SK-N-SH (cell line): ENCODE measurements around the gene HYLS1. TPM values are rescaled to one million over a fixed set of nuclear protein-coding genes. Genes with fewer than 3 reads are reported as not detected.

ENCODE experiments used
- CTCF ChIA-PET: fragments of 300-600, 350-600 bp; formaldehyde crosslinking; extraction: SDS; loops from one replicate; lab custom pipeline; 2021; lab: Yijun Ruan, JAX
- POLR2A ChIA-PET: fragments of 350-600 bp; sonication (Branson Sonifier 250); formaldehyde crosslinking; extraction: SDS; loops from one replicate; lab custom pipeline; 2020; ENCODE audit warnings: antibody characterized with exemption, inconsistent platforms; lab: Yijun Ruan, JAX
- DNase-seq: peaks from one replicate; pipeline ENCODE4 v3.0.0; 2012
- H2AFZ ChIP-seq: fragments of 200-600 bp; sonication (generic); 2 replicates; pipeline ENCODE4 v1.8.1; 2016; ENCODE audit warnings: antibody characterized with exemption, mild to moderate bottlenecking, low read depth
- H3F3A ChIP-seq: fragments of 200-600 bp; sonication (generic); replicated peaks from 2 replicates; pipeline ENCODE3; 2016; ENCODE audit warnings: antibody characterized with exemption, mild to moderate bottlenecking; ENCODE audit not compliant: insufficient read depth
- H3K27ac ChIP-seq, 2 experiments: fragments of 200-500 bp in 1 of 2; fragments of 200-600 bp in 1 of 2; sonication (Bioruptor generic) in 1 of 2; sonication (generic), shearing (Covaris generic) in 1 of 2; 2 replicates each; pipeline versions ENCODE4 v1.5.1 to v1.6.1; 2014 to 2016; ENCODE audit warnings: low read depth in 2 of 2, inconsistent platforms in 1 of 2, low read length in 1 of 2, mild to moderate bottlenecking in 1 of 2, mixed read lengths in 1 of 2
- H3K27me3 ChIP-seq: fragments of 200-600 bp; sonication (generic), shearing (Covaris generic); 2 replicates; pipeline ENCODE4 v1.6.1; 2016; ENCODE audit warnings: mixed run types; ENCODE audit not compliant: insufficient read depth
- H3K36me3 ChIP-seq, 2 experiments: fragments of 200-500 bp in 1 of 2; fragments of 200-600 bp in 1 of 2; sonication (Bioruptor generic) in 1 of 2; sonication (generic) in 1 of 2; replicated peaks in 1 of 2; 2 replicates each; pipeline versions ENCODE3 to v1.5.1; 2014 to 2016; ENCODE audit warnings: low read length in 1 of 2, mild to moderate bottlenecking in 1 of 2; ENCODE audit not compliant: insufficient read depth in 2 of 2, control insufficient read depth in 1 of 2
- H3K4me1 ChIP-seq, 2 experiments: fragments of 200-500 bp in 1 of 2; fragments of 200-600 bp in 1 of 2; sonication (Bioruptor generic) in 1 of 2; sonication (generic), shearing (Covaris generic) in 1 of 2; 2 replicates each; pipeline versions ENCODE4 v1.5.1 to v1.6.1; 2014 to 2016; ENCODE audit warnings: low read depth in 1 of 2, low read length in 1 of 2, mixed run types in 1 of 2; ENCODE audit not compliant: insufficient read depth in 2 of 2, control insufficient read depth in 1 of 2
- H3K4me2 ChIP-seq: fragments of 200-600 bp; sonication (generic), shearing (Covaris generic); 2 replicates; pipeline ENCODE4 v1.6.1; 2017; ENCODE audit warnings: mixed run types
- H3K4me3 ChIP-seq, 2 experiments: fragments of 200-500 bp in 1 of 2; fragments of 200-600 bp in 1 of 2; sonication (Bioruptor generic) in 1 of 2; sonication (generic), shearing (Covaris generic) in 1 of 2; 2 replicates each; pipeline versions ENCODE4 v1.5.1 to v1.8.1; 2014 to 2016; ENCODE audit warnings: low read depth in 2 of 2, inconsistent platforms in 1 of 2, low read length in 1 of 2, mild to moderate bottlenecking in 1 of 2, mixed read lengths in 1 of 2, moderate library complexity in 1 of 2
- H3K79me2 ChIP-seq: fragments of 200-600 bp; sonication (generic); 2 replicates; pipeline ENCODE4 v1.8.1; 2017; ENCODE audit warnings: mild to moderate bottlenecking; ENCODE audit not compliant: insufficient read depth
- H3K9ac ChIP-seq: fragments of 200-600 bp; sonication (generic); 2 replicates; pipeline ENCODE4 v1.6.1; 2017; ENCODE audit warnings: mixed run types
- H3K9me2 ChIP-seq: fragments of 200-600 bp; sonication (generic); 2 replicates; pipeline ENCODE4 v1.6.1; 2017; ENCODE audit warnings: mixed run types
- H3K9me3 ChIP-seq: fragments of 200-600 bp; sonication (generic); 2 replicates; pipeline ENCODE4 v1.6.1; 2017; ENCODE audit warnings: mixed run types, mild to moderate bottlenecking, moderate library complexity
- H4K20me1 ChIP-seq: fragments of 200-600 bp; sonication (generic); 2 replicates; pipeline ENCODE4 v1.6.1; 2017; ENCODE audit warnings: mild to moderate bottlenecking, mixed run types; ENCODE audit not compliant: insufficient read depth
- ELF1 ChIP-seq: IDR thresholded peaks from 2 replicates; pipeline ENCODE4 v1.4.0; 2012
- EP300 ChIP-seq, 2 experiments: IDR thresholded peaks; 2 replicates each; pipeline versions ENCODE4 v1.4.0 to v1.6.1; 2012; ENCODE audit warnings: borderline replicate concordance in 1 of 2, low read depth in 1 of 2, low read length in 1 of 2
- FOSL2 ChIP-seq: IDR thresholded peaks from 2 replicates; pipeline ENCODE4 v1.4.0; 2012; ENCODE audit warnings: low read depth, mild to moderate bottlenecking, moderate library complexity, borderline replicate concordance
- FOXJ3 ChIP-seq: sonication (generic); formaldehyde crosslinking; IDR thresholded peaks from 2 replicates; pipeline ENCODE4 v1.5.1; 2020; ENCODE audit warnings: mild to moderate bottlenecking, missing genetic modification reagents
- GATA2 ChIP-seq: sonication (generic); formaldehyde crosslinking; IDR thresholded peaks from 2 replicates; pipeline ENCODE4 v1.5.0; 2020; ENCODE audit warnings: mild to moderate bottlenecking, missing genetic modification reagents
- MEF2A ChIP-seq: IDR thresholded peaks from 2 replicates; pipeline ENCODE4 v1.4.0; 2012; ENCODE audit warnings: low read depth, borderline replicate concordance
- NFIC ChIP-seq: IDR thresholded peaks from 2 replicates; pipeline ENCODE4 v1.4.0; 2012; ENCODE audit warnings: borderline replicate concordance
- NRF1 ChIP-seq: IDR thresholded peaks from 2 replicates; pipeline ENCODE4 v1.6.1; 2012; ENCODE audit warnings: low read depth, mild to moderate bottlenecking, low read length
- POLR2AphosphoS5 ChIP-seq: IDR thresholded peaks from 2 replicates; pipeline ENCODE4 v1.6.1; 2012; ENCODE audit warnings: low read depth, low read length
- RAD21 ChIP-seq: IDR thresholded peaks from 2 replicates; pipeline ENCODE4 v1.6.1; 2012; ENCODE audit warnings: mild to moderate bottlenecking, low read length
- RCOR1 ChIP-seq: fragments of 150-350 bp; IDR thresholded peaks from 2 replicates; pipeline ENCODE4 v1.6.1; 2017; ENCODE audit warnings: antibody characterized with exemption, low read length
- RXRA ChIP-seq: IDR thresholded peaks from 2 replicates; pipeline ENCODE4 v1.4.0; 2012; ENCODE audit warnings: low read depth, mild to moderate bottlenecking, borderline replicate concordance
- SMC3 ChIP-seq: IDR thresholded peaks from 2 replicates; pipeline ENCODE4 v1.6.1; 2012; ENCODE audit warnings: low read depth, low read length, improper control_type of control experiment
- TAF1 ChIP-seq: IDR thresholded peaks from 2 replicates; pipeline ENCODE4 v1.6.1; 2012; ENCODE audit warnings: low read depth, mild to moderate bottlenecking, low read length, moderate library complexity, borderline replicate concordance
- TEAD4 ChIP-seq: IDR thresholded peaks from 2 replicates; pipeline ENCODE4 v1.4.0; 2012; ENCODE audit warnings: mild to moderate bottlenecking, borderline replicate concordance; ENCODE audit not compliant: insufficient read depth
- YY1 ChIP-seq: IDR thresholded peaks from 2 replicates; pipeline ENCODE4 v1.4.0; 2012; ENCODE audit warnings: low read depth, mild to moderate bottlenecking
- WGBS: methylation state at CpG from one replicate; pipeline ENCODE4 v1.1.6; 2017; ENCODE audit warnings: low lambda C conversion rate; 5-methylcytosine and 5-hydroxymethylcytosine counted together
- polyA plus RNA-seq, 3 experiments: library from polyadenylated mRNA; depleted of rRNA; stranded (reverse); fragments of >200 nt; gene quantifications; 2 replicates each; pipeline ENCODE4 v1.2.3, GENCODE V29; 2012
- TF ChIP-seq, protein P1 (sequence below): IDR thresholded peaks from 2 replicates; pipeline ENCODE4 v1.4.0; 2012; ENCODE audit warnings: low read depth, borderline replicate concordance
- TF ChIP-seq, protein P2 (sequence below): IDR thresholded peaks from 2 replicates; pipeline ENCODE4 v1.4.0; 2012; ENCODE audit warnings: low read depth
- TF ChIP-seq, protein P3 (sequence below): IDR thresholded peaks from 2 replicates; pipeline ENCODE4 v1.4.0; 2012; ENCODE audit warnings: low read depth, borderline replicate concordance
- TF ChIP-seq, protein P4 (sequence below): IDR thresholded peaks from 2 replicates; pipeline ENCODE4; 2012
- TF ChIP-seq, protein P5 (sequence below): fragments of 200-600 bp; sonication (generic); IDR thresholded peaks from 2 replicates; pipeline ENCODE4 v1.6.1; 2017; ENCODE audit warnings: antibody characterized with exemption, mild to moderate bottlenecking, moderate library complexity
- TF ChIP-seq, protein P6 (sequence below): IDR thresholded peaks from 2 replicates; pipeline ENCODE4 v1.6.1; 2012; ENCODE audit warnings: mild to moderate bottlenecking, low read depth, low read length, moderate library complexity

Gene HYLS1
- polyA plus RNA-seq, 1 of the 3 experiments (the other 2 are of a cell fraction), result 1.3 TPM

DNA sequence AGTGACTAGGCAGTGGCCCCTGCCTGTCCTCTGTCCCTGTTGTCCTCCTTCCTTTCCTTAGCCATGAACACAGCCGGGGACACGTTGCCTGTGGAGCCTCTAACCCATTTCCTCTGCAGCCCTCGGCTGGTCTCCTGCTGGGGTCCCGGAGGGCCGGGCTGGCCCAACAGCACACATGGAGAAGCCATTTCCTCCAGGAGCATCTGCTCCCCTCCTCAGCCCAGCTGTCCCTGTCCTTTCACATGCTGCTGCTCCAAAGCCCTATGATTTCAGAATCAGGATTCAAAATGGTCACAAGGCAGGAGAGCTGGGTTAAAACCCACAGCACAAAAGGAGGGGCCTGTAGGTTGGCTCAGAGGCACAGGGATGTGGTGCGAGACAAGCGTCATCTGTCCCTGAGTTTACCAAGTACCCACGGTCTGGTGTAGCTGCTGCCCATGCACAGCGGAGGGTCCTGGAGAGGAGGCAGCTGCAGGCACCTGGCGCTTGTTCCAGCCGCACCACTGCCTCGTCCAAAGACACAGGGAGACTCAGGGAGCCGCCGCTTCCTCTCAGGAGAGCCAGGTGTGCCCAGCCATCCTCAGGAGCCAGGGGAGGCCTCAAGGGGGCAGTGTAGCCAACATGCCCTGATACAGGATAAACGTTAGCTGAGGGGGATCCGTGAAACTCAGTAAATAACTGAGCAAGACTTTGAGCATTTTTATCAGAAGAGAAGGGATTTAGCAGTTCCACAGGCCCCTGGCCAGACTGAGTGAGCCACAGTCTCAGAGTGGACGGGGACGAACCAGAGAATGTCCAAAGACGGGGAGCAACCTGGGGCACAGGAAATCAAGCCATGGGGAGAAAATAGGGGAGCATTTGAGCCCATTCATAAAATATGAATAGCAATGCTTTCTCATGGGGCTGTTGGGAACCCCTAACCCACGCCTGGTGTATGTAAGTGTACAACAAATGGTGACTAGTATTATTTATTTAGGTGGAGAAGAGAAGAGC, 54.4 kb downstream of the HYLS1 start:
- Histone ChIP-seq H3K4me2 (no peak overlapping the region), H3K4me3 (no peak overlapping the region; a peak in 1 of 4 replicates), H3F3A (no peaks in the 10 kb centered on the region), H3K27ac (no peak overlapping the region), H3K4me1 (peaks cover 0 to 13% of the 10 kb centered on the region in 2 experiments; a peak in 1 of 4 replicates), H3K9ac (no peak overlapping the region), H2AFZ (no peak overlapping the region), H3K9me3 (no peaks in the 10 kb centered on the region), H3K79me2 (no peaks in the 10 kb centered on the region), H3K36me3 (no peaks in the 10 kb centered on the region), H3K27me3 (no peaks in the 10 kb centered on the region), H4K20me1 (no peaks in the 10 kb centered on the region), H3K9me2 (no peaks in the 10 kb centered on the region)
- ChIA-PET POLR2A (interaction anchor here (1.0 kb wide), 1 partner anchor 172 kb away, joined by 3 read pairs; no protein-coding TSS in a partner anchor), CTCF (interaction anchor here (0.5 to 6.0 kb wide), 28 partner anchors 9 to 269 kb away, joined by 3 to 55 read pairs (median 4); no protein-coding TSS in a partner anchor)
- DNase-seq, result peak; percentile 72
- TF ChIP-seq YY1, result no peak
- no peak for TF ChIP-seq TEAD4
- TF ChIP-seq, protein P1, sequence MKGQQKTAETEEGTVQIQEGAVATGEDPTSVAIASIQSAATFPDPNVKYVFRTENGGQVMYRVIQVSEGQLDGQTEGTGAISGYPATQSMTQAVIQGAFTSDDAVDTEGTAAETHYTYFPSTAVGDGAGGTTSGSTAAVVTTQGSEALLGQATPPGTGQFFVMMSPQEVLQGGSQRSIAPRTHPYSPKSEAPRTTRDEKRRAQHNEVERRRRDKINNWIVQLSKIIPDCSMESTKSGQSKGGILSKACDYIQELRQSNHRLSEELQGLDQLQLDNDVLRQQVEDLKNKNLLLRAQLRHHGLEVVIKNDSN, result no peak
- TF ChIP-seq GATA2, result no peak
- no peak for TF ChIP-seq TAF1
- no peak for TF ChIP-seq FOSL2
- TF ChIP-seq RAD21, result peak; percentile 64
- no peak for TF ChIP-seq FOXJ3
- TF ChIP-seq, protein P2, sequence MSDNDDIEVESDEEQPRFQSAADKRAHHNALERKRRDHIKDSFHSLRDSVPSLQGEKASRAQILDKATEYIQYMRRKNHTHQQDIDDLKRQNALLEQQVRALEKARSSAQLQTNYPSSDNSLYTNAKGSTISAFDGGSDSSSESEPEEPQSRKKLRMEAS, result no peak
- TF ChIP-seq NRF1, result no peak
- TF ChIP-seq, protein P3, sequence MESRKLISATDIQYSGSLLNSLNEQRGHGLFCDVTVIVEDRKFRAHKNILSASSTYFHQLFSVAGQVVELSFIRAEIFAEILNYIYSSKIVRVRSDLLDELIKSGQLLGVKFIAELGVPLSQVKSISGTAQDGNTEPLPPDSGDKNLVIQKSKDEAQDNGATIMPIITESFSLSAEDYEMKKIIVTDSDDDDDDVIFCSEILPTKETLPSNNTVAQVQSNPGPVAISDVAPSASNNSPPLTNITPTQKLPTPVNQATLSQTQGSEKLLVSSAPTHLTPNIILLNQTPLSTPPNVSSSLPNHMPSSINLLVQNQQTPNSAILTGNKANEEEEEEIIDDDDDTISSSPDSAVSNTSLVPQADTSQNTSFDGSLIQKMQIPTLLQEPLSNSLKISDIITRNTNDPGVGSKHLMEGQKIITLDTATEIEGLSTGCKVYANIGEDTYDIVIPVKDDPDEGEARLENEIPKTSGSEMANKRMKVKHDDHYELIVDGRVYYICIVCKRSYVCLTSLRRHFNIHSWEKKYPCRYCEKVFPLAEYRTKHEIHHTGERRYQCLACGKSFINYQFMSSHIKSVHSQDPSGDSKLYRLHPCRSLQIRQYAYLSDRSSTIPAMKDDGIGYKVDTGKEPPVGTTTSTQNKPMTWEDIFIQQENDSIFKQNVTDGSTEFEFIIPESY, result no peak
- TF ChIP-seq, protein P4, sequence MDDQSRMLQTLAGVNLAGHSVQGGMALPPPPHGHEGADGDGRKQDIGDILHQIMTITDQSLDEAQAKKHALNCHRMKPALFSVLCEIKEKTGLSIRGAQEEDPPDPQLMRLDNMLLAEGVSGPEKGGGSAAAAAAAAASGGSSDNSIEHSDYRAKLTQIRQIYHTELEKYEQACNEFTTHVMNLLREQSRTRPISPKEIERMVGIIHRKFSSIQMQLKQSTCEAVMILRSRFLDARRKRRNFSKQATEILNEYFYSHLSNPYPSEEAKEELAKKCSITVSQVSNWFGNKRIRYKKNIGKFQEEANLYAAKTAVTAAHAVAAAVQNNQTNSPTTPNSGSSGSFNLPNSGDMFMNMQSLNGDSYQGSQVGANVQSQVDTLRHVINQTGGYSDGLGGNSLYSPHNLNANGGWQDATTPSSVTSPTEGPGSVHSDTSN, result no peak
- no peak for TF ChIP-seq ELF1
- TF ChIP-seq, protein P5, sequence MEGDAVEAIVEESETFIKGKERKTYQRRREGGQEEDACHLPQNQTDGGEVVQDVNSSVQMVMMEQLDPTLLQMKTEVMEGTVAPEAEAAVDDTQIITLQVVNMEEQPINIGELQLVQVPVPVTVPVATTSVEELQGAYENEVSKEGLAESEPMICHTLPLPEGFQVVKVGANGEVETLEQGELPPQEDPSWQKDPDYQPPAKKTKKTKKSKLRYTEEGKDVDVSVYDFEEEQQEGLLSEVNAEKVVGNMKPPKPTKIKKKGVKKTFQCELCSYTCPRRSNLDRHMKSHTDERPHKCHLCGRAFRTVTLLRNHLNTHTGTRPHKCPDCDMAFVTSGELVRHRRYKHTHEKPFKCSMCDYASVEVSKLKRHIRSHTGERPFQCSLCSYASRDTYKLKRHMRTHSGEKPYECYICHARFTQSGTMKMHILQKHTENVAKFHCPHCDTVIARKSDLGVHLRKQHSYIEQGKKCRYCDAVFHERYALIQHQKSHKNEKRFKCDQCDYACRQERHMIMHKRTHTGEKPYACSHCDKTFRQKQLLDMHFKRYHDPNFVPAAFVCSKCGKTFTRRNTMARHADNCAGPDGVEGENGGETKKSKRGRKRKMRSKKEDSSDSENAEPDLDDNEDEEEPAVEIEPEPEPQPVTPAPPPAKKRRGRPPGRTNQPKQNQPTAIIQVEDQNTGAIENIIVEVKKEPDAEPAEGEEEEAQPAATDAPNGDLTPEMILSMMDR, result peak; percentile 64
- TF ChIP-seq, protein P6, sequence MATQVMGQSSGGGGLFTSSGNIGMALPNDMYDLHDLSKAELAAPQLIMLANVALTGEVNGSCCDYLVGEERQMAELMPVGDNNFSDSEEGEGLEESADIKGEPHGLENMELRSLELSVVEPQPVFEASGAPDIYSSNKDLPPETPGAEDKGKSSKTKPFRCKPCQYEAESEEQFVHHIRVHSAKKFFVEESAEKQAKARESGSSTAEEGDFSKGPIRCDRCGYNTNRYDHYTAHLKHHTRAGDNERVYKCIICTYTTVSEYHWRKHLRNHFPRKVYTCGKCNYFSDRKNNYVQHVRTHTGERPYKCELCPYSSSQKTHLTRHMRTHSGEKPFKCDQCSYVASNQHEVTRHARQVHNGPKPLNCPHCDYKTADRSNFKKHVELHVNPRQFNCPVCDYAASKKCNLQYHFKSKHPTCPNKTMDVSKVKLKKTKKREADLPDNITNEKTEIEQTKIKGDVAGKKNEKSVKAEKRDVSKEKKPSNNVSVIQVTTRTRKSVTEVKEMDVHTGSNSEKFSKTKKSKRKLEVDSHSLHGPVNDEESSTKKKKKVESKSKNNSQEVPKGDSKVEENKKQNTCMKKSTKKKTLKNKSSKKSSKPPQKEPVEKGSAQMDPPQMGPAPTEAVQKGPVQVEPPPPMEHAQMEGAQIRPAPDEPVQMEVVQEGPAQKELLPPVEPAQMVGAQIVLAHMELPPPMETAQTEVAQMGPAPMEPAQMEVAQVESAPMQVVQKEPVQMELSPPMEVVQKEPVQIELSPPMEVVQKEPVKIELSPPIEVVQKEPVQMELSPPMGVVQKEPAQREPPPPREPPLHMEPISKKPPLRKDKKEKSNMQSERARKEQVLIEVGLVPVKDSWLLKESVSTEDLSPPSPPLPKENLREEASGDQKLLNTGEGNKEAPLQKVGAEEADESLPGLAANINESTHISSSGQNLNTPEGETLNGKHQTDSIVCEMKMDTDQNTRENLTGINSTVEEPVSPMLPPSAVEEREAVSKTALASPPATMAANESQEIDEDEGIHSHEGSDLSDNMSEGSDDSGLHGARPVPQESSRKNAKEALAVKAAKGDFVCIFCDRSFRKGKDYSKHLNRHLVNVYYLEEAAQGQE, result no peak
- no peak for TF ChIP-seq MEF2A
- no peak for TF ChIP-seq NFIC
- no peak for TF ChIP-seq EP300 (IDR thresholded peaks at IDR 0.05; ENCODE audit: borderline replicate concordance in 1 of 2, low read depth in 1 of 2, low read length in 1 of 2)
- no peak for TF ChIP-seq RCOR1
- TF ChIP-seq SMC3, result peak; percentile 60
- TF ChIP-seq RXRA, result no peak
- no peak for TF ChIP-seq POLR2AphosphoS5
- 65% methylated on average over 15 of the region's 20 CpGs for WGBS
